Endothelial cell of umbilical vein (primary cell): Measurements from ENCODE around the gene PTMA. TPM values are rescaled to one million over a fixed set of nuclear protein-coding genes. Genes with fewer than 3 reads are reported as not detected.

Experiments
- BruUV-seq: library from RNA; stranded (reverse); fragments of 400-500 nt; replicated peaks from 2 replicates; lab custom pipeline; 2021; lab: Mats Ljungman, UMichigan
- CTCF ChIA-PET: fragments of 300-600, 350-600 bp; sonication (Branson Sonifier 250); formaldehyde crosslinking; loops from one replicate; lab custom pipeline; 2021; ENCODE audit warnings: antibody characterized with exemption, inconsistent platforms; lab: Charles Lee
- POLR2A ChIA-PET: fragments of 300-600, 350-600 bp; sonication (Branson Sonifier 250); formaldehyde crosslinking; loops from one replicate; lab custom pipeline; 2021; ENCODE audit warnings: antibody characterized with exemption, inconsistent platforms; lab: Charles Lee
- DNase-seq: peaks from one replicate; pipeline ENCODE4 v3.0.0-alpha.2; 2011; ENCODE audit warnings: low read depth, low spot score
- FAIRE-seq: peaks from 2 replicates; lab custom pipeline; 2011; peaks lifted over from hg19 to GRCh38; lab: Jason Lieb, UNC
- H2AFZ ChIP-seq: 2 replicates; pipeline ENCODE4 v1.6.0; 2012; ENCODE audit warnings: low read depth, low read length, control low read depth, inconsistent platforms
- H3K27ac ChIP-seq: 2 replicates; pipeline ENCODE4 v1.5.1; 2011; ENCODE audit warnings: low read depth, mild to moderate bottlenecking, control low read depth, low read length, moderate library complexity; ENCODE audit not compliant: insufficient read depth
- H3K27me3 ChIP-seq, 2 experiments: 2 replicates each; pipeline versions ENCODE4 v1.6.0 to v1.6.1; 2011; ENCODE audit warnings: low read length in 2 of 2, mixed read lengths in 1 of 2; ENCODE audit not compliant: control insufficient read depth in 2 of 2, insufficient read depth in 2 of 2
- H3K36me3 ChIP-seq, 2 experiments: 2 replicates in 1 of 2; 3 replicates in 1 of 2; pipeline ENCODE4 v1.5.1; 2011; ENCODE audit warnings: low read length in 2 of 2, mild to moderate bottlenecking in 1 of 2, moderate library complexity in 1 of 2; ENCODE audit not compliant: control insufficient read depth in 2 of 2, insufficient read depth in 2 of 2; ENCODE audit errors: extremely low read depth in 1 of 2
- H3K4me1 ChIP-seq: 3 replicates; pipeline ENCODE4 v1.5.1; 2011; ENCODE audit warnings: mild to moderate bottlenecking, low read length; ENCODE audit not compliant: control insufficient read depth, insufficient read depth; ENCODE audit errors: extremely low read depth
- H3K4me2 ChIP-seq: 2 replicates; pipeline ENCODE4 v1.6.1; 2011; ENCODE audit warnings: low read length, control low read depth, mixed read lengths; ENCODE audit not compliant: insufficient read depth
- H3K4me3 ChIP-seq, 3 experiments: fragments of 200-600 bp in 1 of 3; sonication (generic), shearing (Covaris generic) in 1 of 3; replicated peaks in 1 of 3; 2 replicates each; pipeline ENCODE4 v1.5.1; 2011 to 2016; ENCODE audit warnings: control low read depth in 3 of 3, low read length in 3 of 3, mild to moderate bottlenecking in 2 of 3, inconsistent platforms in 1 of 3, low read depth in 1 of 3, moderate library complexity in 1 of 3; ENCODE audit not compliant: insufficient read depth in 1 of 3
- H3K79me2 ChIP-seq: 2 replicates; pipeline ENCODE4 v1.6.0; 2012; ENCODE audit warnings: low read length, inconsistent platforms; ENCODE audit not compliant: control insufficient read depth, insufficient read depth
- H3K9ac ChIP-seq: replicated peaks from 2 replicates; pipeline ENCODE3; 2011; ENCODE audit warnings: low read length, control low read depth; ENCODE audit not compliant: insufficient read depth; ENCODE audit errors: extremely low read depth
- H3K9me1 ChIP-seq: replicated peaks from 3 replicates; pipeline ENCODE4 v1.6.0; 2011; ENCODE audit warnings: mild to moderate bottlenecking, low read length; ENCODE audit not compliant: control insufficient read depth, insufficient read depth; ENCODE audit errors: extremely low read depth
- H3K9me3 ChIP-seq: replicated peaks from 2 replicates; pipeline ENCODE4 v1.5.1; 2012; ENCODE audit warnings: low read length, inconsistent platforms; ENCODE audit not compliant: control insufficient read depth, insufficient read depth
- H4K20me1 ChIP-seq: replicated peaks from 2 replicates; pipeline ENCODE3; 2011; ENCODE audit warnings: mild to moderate bottlenecking, low read length; ENCODE audit not compliant: control insufficient read depth, insufficient read depth; ENCODE audit errors: extremely low read depth
- EZH2 ChIP-seq: IDR thresholded peaks from 2 replicates; pipeline ENCODE4 v1.6.1; 2012; ENCODE audit warnings: borderline replicate concordance, low read depth, mild to moderate bottlenecking, moderate library complexity, low read length, inconsistent platforms; ENCODE audit not compliant: severe bottlenecking
- FOS ChIP-seq: IDR thresholded peaks from 2 replicates; pipeline ENCODE4 v1.6.1; 2011; ENCODE audit warnings: mild to moderate bottlenecking, low read length, moderate library complexity, borderline replicate concordance; ENCODE audit not compliant: insufficient read depth
- GATA2 ChIP-seq: IDR thresholded peaks from 2 replicates; pipeline ENCODE4 v1.7.0; 2011; ENCODE audit warnings: low read depth, mild to moderate bottlenecking, moderate library complexity, mixed read lengths, low read length; ENCODE audit not compliant: insufficient read length, insufficient read depth
- JUN ChIP-seq: IDR thresholded peaks from 2 replicates; pipeline ENCODE4 v1.6.1; 2011; ENCODE audit warnings: borderline replicate concordance, low read depth; ENCODE audit not compliant: insufficient read length, insufficient read depth
- MYC ChIP-seq: IDR thresholded peaks from one replicate; pipeline ENCODE4 v1.6.1; 2011; ENCODE audit warnings: mild to moderate bottlenecking, low read depth, low read length
- POLR2A ChIP-seq: IDR thresholded peaks from 2 replicates; pipeline ENCODE4 v1.6.1; 2012; ENCODE audit warnings: low read depth, mild to moderate bottlenecking, control low read depth, low read length
- POLR2AphosphoS5 ChIP-seq: IDR thresholded peaks from 2 replicates; pipeline ENCODE4 v1.6.1; 2012; ENCODE audit warnings: low read depth, mild to moderate bottlenecking, control low read depth, low read length, moderate library complexity; ENCODE audit not compliant: insufficient read depth
- dilution Hi-C: fragments of 300-500 bp; cut with MboI; formaldehyde crosslinking; loops from one replicate; pipeline ENCODE4 v1.15.0; 2019; ENCODE audit warnings: low sequenced_read_pairs; ENCODE audit not compliant: extremely low pct_ligation_motif_present
- intact Hi-C: fragments of 100-400 bp; cut with micrococcal nuclease; formaldehyde crosslinking; loops from one replicate; pipeline ENCODE4 v1.10.0; 2022
- polyA plus RNA-seq, 4 experiments: library from polyadenylated mRNA; depleted of rRNA in 3 of 4; stranded (reverse) in 3 of 4; unstranded in 1 of 4; fragments of >200 nt; gene quantifications; 2 replicates each; pipeline versions ENCODE4 v1.2.1 to v1.2.3, GENCODE V29; 2011 to 2012; ENCODE audit warnings: missing spikeins in 1 of 4
- total RNA-seq: library from RNA; stranded (reverse); gene quantifications from 2 replicates; pipeline ENCODE4 v1.2.3, GENCODE V29; 2021
- TF ChIP-seq, protein P1 (sequence below), 2 donors: IDR thresholded peaks; 1 replicate in 1 of 2; 2 replicates in 1 of 2; pipeline ENCODE4 v1.5.1; 2011; ENCODE audit warnings: low read length in 2 of 2, mild to moderate bottlenecking in 2 of 2, moderate library complexity in 2 of 2, control low read depth in 1 of 2, inconsistent platforms in 1 of 2, low read depth in 1 of 2; ENCODE audit not compliant: insufficient read depth in 1 of 2; ENCODE audit errors: extremely low read depth in 1 of 2
- TF ChIP-seq, protein P2 (sequence below): IDR thresholded peaks from 2 replicates; pipeline ENCODE4 v1.6.1; 2011; ENCODE audit not compliant: insufficient read depth, insufficient read length

The PTMA gene
- total and polyA plus RNA-seq, 2 donors (not counting 3 experiments of a cell fraction or from before 2014, with no cell fraction given), result 404 to 1,488 TPM

DNA sequence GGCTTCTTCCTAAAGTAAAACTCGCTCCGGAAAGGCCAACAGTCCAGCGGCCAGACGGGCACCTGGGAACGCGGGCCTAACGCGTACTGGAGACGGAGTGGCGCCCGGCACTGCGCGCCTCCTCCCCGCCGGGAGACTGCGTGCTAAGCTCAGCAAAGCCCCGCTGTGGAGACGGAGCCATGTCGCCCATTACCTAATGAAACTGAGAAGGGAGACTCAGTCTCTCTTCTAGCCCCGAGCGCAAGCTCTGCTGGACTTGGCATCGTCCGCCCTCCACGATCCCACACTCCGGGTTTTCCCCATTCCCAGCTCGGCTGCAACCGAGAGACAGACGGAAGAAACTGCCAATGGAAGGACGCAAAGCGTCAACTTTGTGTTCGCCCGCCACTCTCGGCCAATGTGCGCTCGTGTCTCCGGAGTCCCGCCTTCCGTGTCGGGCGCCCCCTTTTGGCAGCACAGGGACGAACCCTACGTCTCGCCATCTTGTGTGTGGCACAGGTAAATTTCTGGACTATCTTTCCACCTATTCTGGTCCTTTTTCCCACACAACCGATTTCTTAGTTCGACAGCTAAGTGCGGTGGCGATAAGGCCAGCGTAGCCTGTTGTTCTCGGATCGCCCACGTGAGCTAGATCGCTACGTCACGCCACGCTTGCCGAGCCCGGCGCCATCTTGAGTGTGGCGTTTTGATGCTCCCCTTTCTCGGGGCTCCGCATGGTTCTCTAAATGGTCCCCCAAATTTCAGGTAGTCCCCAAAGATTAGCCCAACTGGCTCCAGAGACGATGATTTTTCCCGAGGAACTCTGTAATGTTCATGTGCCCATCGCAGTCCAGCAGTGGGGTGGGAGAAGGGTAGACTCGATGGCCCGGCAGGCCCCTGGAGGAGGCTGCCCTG lies 1.3 kb upstream of the PTMA start:
- H3K4me1 ChIP-seq, result peaks cover 12% of the 10 kb centered on the region
- peak; percentile 99 for FAIRE-seq
- no peaks in the 10 kb centered on the region for H3K27me3 ChIP-seq
- H3K27ac ChIP-seq, result peak overlapping the region; percentile 89
- H3K9ac ChIP-seq, result peak overlapping the region; percentile 89
- peak overlapping the region; percentile 92 for H2AFZ ChIP-seq
- H3K9me3 ChIP-seq, result no peaks in the 10 kb centered on the region
- TF ChIP-seq GATA2, result no peak
- no peak for TF ChIP-seq MYC
- TF ChIP-seq POLR2A, result peak; percentile 50
- no peak for TF ChIP-seq EZH2
- TF ChIP-seq, protein P1, sequence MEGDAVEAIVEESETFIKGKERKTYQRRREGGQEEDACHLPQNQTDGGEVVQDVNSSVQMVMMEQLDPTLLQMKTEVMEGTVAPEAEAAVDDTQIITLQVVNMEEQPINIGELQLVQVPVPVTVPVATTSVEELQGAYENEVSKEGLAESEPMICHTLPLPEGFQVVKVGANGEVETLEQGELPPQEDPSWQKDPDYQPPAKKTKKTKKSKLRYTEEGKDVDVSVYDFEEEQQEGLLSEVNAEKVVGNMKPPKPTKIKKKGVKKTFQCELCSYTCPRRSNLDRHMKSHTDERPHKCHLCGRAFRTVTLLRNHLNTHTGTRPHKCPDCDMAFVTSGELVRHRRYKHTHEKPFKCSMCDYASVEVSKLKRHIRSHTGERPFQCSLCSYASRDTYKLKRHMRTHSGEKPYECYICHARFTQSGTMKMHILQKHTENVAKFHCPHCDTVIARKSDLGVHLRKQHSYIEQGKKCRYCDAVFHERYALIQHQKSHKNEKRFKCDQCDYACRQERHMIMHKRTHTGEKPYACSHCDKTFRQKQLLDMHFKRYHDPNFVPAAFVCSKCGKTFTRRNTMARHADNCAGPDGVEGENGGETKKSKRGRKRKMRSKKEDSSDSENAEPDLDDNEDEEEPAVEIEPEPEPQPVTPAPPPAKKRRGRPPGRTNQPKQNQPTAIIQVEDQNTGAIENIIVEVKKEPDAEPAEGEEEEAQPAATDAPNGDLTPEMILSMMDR (IDR thresholded peaks at IDR 0.05; ENCODE audit: extremely low read depth in 1 of 2, insufficient read depth in 1 of 2, low read depth in 1 of 2, low read length in 2 of 2), result peak; percentile 97 to 98
- TF ChIP-seq JUN, result no peak
- peak; percentile 91 for TF ChIP-seq POLR2AphosphoS5
- no peak for TF ChIP-seq FOS
- TF ChIP-seq, protein P2, sequence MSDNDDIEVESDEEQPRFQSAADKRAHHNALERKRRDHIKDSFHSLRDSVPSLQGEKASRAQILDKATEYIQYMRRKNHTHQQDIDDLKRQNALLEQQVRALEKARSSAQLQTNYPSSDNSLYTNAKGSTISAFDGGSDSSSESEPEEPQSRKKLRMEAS, result peak; percentile 75
- intact Hi-C loops (loop anchor here (1.0 to 5.0 kb wide), 3 partner anchors 26 to 195 kb away; no protein-coding TSS in a partner anchor), dilution Hi-C loops (no loop called here)
- POLR2A ChIA-PET, result interaction anchor here (0.9 to 1.5 kb wide), 3 partner anchors 32 to 64 kb away, joined by 3 to 7 read pairs (median 3); no protein-coding TSS in a partner anchor
- BruUV-seq, result no TSS peak
- H4K20me1 ChIP-seq, result no peaks in the 10 kb centered on the region
- CTCF ChIA-PET, result interaction anchor here (0.5 to 13.8 kb wide), 15 partner anchors 8 to 105 kb away, joined by 3 to 583 read pairs (median 4); no protein-coding TSS in a partner anchor
- H3K4me2 ChIP-seq, result peak overlapping the region; percentile 71
- DNase-seq, result peak; percentile 98
- H3K9me1 ChIP-seq, result no peaks in the 10 kb centered on the region
- peaks cover 4 to 5% of the 10 kb centered on the region in 2 experiments for H3K36me3 ChIP-seq
- H3K4me3 ChIP-seq, result peak overlapping the region; percentile 23 to 64 (median 52)
- peaks cover 35% of the 10 kb centered on the region for H3K79me2 ChIP-seq
